ENCODE data around the gene EYS. TPM values are rescaled to one million over a fixed set of nuclear protein-coding genes. Genes with fewer than 3 reads are reported as not detected.

Gene EYS
- total RNA-seq, 4 donors from 2014 or later: 0.12 to 1.4 (median 0.22) TPM

GRCh38 chr6:63886341-63886740 lies 1820.7 kb downstream of the EYS start:
- no peak for DNase-seq (ENCODE audit: low spot score)
- no peak for TF ChIP-seq CTCF (IDR thresholded peaks at IDR 0.05)
- ATAC-seq (ENCODE audit: low FRiP score): no peak

GRCh38 chr6:63883597-63883996 lies 1823.4 kb downstream of the EYS start:
- ATAC-seq (ENCODE audit: low FRiP score): no peak
- no peak for TF ChIP-seq CTCF (IDR thresholded peaks at IDR 0.05)
- no peak for DNase-seq (ENCODE audit: low spot score)

GRCh38 chr6:63882208-63882607 lies 1824.8 kb downstream of the EYS start:
- ATAC-seq (ENCODE audit: low FRiP score) (no peak), DNase-seq (ENCODE audit: low spot score) (no peak)
- TF ChIP-seq CTCF (IDR thresholded peaks at IDR 0.05): no peak

GRCh38 chr6:63881791-63882190 lies 1825.2 kb downstream of the EYS start:
- TF ChIP-seq CTCF (IDR thresholded peaks at IDR 0.05): no peak
- ATAC-seq (ENCODE audit: low FRiP score) (no peak), DNase-seq (ENCODE audit: low spot score) (no peak)

- TF ChIP-seq CTCF (IDR thresholded peaks at IDR 0.05): no peak
- DNase-seq (ENCODE audit: low spot score) (no peak), ATAC-seq (ENCODE audit: low FRiP score) (no peak)
These were observed 1834.8 kb downstream of the EYS start for GRCh38 chr6:63872233-63872632.

- TF ChIP-seq CTCF (IDR thresholded peaks at IDR 0.05): no peak
- DNase-seq (ENCODE audit: low spot score) (no peak), ATAC-seq (ENCODE audit: low FRiP score) (no peak)
These were observed 1838.7 kb downstream of the EYS start for GRCh38 chr6:63868351-63868750.

GRCh38 chr6:63864671-63865318 lies 1842.2 kb downstream of the EYS start:
- no peak for TF ChIP-seq CTCF (IDR thresholded peaks at IDR 0.05)
- no peak for ATAC-seq (ENCODE audit: low FRiP score)
- no peak for DNase-seq (ENCODE audit: low spot score)

Data from omental fat pad (tissue), 4 donors.